Transverse colon (tissue), 4 donors: Measurements from ENCODE around the gene LARGE1. TPM values are rescaled to one million over a fixed set of nuclear protein-coding genes. Genes with fewer than 3 reads are reported as not detected.

Experiments used
- DNase-seq: peaks from one replicate; pipeline ENCODE4 v3.0.0-alpha.2; 2019
- H3K27ac ChIP-seq, 4 donors: fragments of 200-600 bp; sonication (generic); 2 replicates each; pipeline ENCODE4 v1.5.1; 2016 to 2018; ENCODE audit warnings: inconsistent platforms in 4 of 4
- H3K27me3 ChIP-seq: fragments of 200-600 bp; sonication (generic); 2 replicates; pipeline ENCODE4 v1.5.1; 2017; ENCODE audit warnings: inconsistent platforms
- H3K36me3 ChIP-seq, 4 donors: fragments of 200-600 bp; sonication (generic); 2 replicates each; pipeline ENCODE4 v1.5.1; 2017 to 2019; ENCODE audit warnings: inconsistent platforms in 4 of 4
- H3K4me1 ChIP-seq, 4 donors: fragments of 200-600 bp; sonication (generic); 2 replicates each; pipeline ENCODE4 v1.5.1; 2017 to 2020; ENCODE audit warnings: inconsistent platforms in 4 of 4
- H3K4me3 ChIP-seq, 4 donors: fragments of 200-600 bp; sonication (generic); 1 replicate in 1 of 4; 2 replicates in 3 of 4; pipeline versions ENCODE4 v1.5.1 to v1.6.1; 2017 to 2019; ENCODE audit warnings: inconsistent platforms in 4 of 4
- H3K9me3 ChIP-seq, 2 donors: fragments of 200-600 bp; sonication (generic); 2 replicates each; pipeline ENCODE4 v1.5.1; 2017 to 2019; ENCODE audit warnings: inconsistent platforms in 2 of 2
- EP300 ChIP-seq: sonication (generic); formaldehyde crosslinking; IDR thresholded peaks from one replicate; pipeline ENCODE4 v1.6.1; 2017; ENCODE audit warnings: antibody characterized with exemption, low read depth
- POLR2A ChIP-seq: fragments of 450-650 bp; IDR thresholded peaks from one replicate; pipeline ENCODE4 v1.6.1; 2016; ENCODE audit warnings: antibody characterized with exemption, mild to moderate bottlenecking, moderate library complexity
- POLR2AphosphoS5 ChIP-seq, 3 donors: sonication (generic); formaldehyde crosslinking; IDR thresholded peaks; one replicate each; pipeline ENCODE4 v1.6.1; 2016; ENCODE audit warnings: antibody characterized with exemption in 3 of 3
- WGBS, 2 donors: methylation state at CpG; one replicate each; pipeline ENCODE4 v1.1.5; 2018; ENCODE audit warnings: low coverage in 1 of 2; 5-methylcytosine and 5-hydroxymethylcytosine counted together
- in situ Hi-C, 4 donors: fragments of 200-750 bp; cut with MboI; loops; one replicate each; pipeline versions ENCODE4 v1.15.0 to v1.15.1; 2017; ENCODE audit warnings: low sequenced_read_pairs in 3 of 4, low pct_ligation_motif_present in 1 of 4, low pct_unique_long_range_greater_than_20kb in 1 of 4
- intact Hi-C: fragments of 100-400 bp; cut with DNase I; formaldehyde crosslinking; loops from one replicate; pipeline ENCODE4 v1.15.1; 2023; ENCODE audit warnings: low total_unique reads
- total RNA-seq, 4 donors: library from RNA; depleted of rRNA; stranded (reverse); fragments of >200 nt; gene quantifications; one replicate each; pipeline ENCODE4 v1.1.0, GENCODE V29; 2016
- TF ChIP-seq, protein P1 (sequence below), 5 experiments: fragments of 200-600 bp in 3 of 5; fragments of 450-650 bp in 2 of 5; sonication (generic) in 3 of 5; IDR thresholded peaks; 1 replicate in 2 of 5; 2 replicates in 3 of 5; pipeline ENCODE4 v1.5.1; 2016 to 2017; ENCODE audit warnings: antibody characterized with exemption in 5 of 5, inconsistent platforms in 3 of 5, mild to moderate bottlenecking in 2 of 5, moderate library complexity in 1 of 5

LARGE1 gene
- total RNA-seq, 4 donors from 2014 or later: 46.5 to 304 (median 80.5) TPM

DNA sequence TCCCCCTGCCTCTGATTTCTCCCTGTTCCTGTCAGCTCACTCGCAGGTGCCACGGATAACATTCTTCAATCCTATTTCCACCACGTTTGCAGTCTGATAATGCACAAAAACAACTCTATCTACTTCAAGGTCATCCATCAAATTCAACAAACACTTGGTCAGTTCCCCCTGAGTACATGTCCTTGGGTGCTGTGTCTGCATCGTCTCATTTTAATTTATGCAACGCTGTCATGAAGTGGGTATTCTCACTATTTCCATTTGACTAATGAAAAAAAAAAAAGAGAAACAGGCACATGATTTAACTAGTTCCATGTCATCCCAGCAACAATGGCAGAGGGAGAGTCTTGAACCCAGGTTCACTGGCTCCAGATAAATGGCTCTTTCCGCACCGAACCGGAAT, 262.6 kb downstream of the LARGE1 start:
- WGBS, 2 donors: 59 to 76% methylated on average over 2 to 8 of the region's 8 CpGs
- Histone ChIP-seq H3K27me3 (no peaks in the 10 kb centered on the region), H3K27ac (peak overlapping the region in 2 of 4 donors; percentile 42 to 45), H3K36me3 (no peaks in the 10 kb centered on the region), H3K9me3 (no peaks in the 10 kb centered on the region), H3K4me3 (no peak overlapping the region), H3K4me1 (peaks cover 0 to 16% (median 0%) of the 10 kb centered on the region in 4 donors)
- intact Hi-C loops: no loop called here
- DNase-seq: no peak
- no peak for TF ChIP-seq EP300
- TF ChIP-seq POLR2A: no peak
- TF ChIP-seq, protein P1, sequence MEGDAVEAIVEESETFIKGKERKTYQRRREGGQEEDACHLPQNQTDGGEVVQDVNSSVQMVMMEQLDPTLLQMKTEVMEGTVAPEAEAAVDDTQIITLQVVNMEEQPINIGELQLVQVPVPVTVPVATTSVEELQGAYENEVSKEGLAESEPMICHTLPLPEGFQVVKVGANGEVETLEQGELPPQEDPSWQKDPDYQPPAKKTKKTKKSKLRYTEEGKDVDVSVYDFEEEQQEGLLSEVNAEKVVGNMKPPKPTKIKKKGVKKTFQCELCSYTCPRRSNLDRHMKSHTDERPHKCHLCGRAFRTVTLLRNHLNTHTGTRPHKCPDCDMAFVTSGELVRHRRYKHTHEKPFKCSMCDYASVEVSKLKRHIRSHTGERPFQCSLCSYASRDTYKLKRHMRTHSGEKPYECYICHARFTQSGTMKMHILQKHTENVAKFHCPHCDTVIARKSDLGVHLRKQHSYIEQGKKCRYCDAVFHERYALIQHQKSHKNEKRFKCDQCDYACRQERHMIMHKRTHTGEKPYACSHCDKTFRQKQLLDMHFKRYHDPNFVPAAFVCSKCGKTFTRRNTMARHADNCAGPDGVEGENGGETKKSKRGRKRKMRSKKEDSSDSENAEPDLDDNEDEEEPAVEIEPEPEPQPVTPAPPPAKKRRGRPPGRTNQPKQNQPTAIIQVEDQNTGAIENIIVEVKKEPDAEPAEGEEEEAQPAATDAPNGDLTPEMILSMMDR (IDR thresholded peaks at IDR 0.05): no peak
- peak in 1 of 3 donors; percentile 34 for TF ChIP-seq POLR2AphosphoS5 (IDR thresholded peaks at IDR 0.05)
- in situ Hi-C loops: no loop called here

DNA sequence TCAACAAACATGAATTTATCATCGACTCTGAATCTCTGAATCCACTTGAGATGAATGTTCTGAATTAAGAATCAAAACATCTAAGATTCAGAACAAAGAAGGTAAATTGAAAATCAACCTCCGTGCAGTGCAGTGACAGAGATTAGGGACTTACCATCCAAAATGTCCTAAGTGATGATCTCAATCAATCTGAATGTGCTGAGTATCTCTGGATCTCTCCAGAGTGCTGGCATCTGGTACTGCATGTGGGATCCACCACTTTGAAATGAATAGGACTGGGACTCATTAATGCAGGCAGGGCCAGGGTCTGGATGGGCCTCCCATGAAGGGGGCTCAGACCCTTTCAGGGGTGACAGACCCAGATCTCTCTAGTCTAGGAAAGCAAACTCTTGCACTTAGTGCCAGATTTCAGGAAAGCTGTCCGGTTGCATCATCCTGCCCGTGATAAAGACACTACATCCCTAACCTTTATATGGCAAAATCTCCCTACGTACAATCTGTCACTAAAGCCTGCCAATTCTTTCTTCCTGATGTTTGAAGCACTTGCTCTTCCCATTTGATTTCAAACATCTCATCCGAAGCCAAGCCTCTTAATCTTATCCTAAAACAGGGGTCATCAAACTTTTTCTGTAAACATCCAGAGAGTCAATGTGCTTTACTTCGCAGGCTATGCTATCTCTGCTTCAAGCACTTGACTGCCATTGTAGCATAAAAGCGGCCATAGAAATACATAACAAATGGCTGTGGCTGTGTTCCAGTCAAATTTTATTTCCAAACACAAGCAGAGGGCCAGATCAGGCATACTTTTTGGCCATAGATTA, 263.3 kb downstream of the LARGE1 start:
- intact Hi-C loops: no loop called here
- 72 to 75% methylated on average over 4 to 8 of the region's 8 CpGs for WGBS, 2 donors
- no peak overlapping the region for H3K4me3 ChIP-seq
- peaks cover 0 to 16% (median 0%) of the 10 kb centered on the region in 4 donors for H3K4me1 ChIP-seq
- H3K27ac ChIP-seq: peak overlapping the region in 2 of 4 donors; percentile 42 to 45
- no peaks in the 10 kb centered on the region for H3K9me3 ChIP-seq
- in situ Hi-C loops: no loop called here
- no peaks in the 10 kb centered on the region for H3K36me3 ChIP-seq
- H3K27me3 ChIP-seq: no peaks in the 10 kb centered on the region
- TF ChIP-seq EP300 (no peak), POLR2A (no peak), POLR2AphosphoS5 (IDR thresholded peaks at IDR 0.05) (no peak)
- no peak for DNase-seq

DNA sequence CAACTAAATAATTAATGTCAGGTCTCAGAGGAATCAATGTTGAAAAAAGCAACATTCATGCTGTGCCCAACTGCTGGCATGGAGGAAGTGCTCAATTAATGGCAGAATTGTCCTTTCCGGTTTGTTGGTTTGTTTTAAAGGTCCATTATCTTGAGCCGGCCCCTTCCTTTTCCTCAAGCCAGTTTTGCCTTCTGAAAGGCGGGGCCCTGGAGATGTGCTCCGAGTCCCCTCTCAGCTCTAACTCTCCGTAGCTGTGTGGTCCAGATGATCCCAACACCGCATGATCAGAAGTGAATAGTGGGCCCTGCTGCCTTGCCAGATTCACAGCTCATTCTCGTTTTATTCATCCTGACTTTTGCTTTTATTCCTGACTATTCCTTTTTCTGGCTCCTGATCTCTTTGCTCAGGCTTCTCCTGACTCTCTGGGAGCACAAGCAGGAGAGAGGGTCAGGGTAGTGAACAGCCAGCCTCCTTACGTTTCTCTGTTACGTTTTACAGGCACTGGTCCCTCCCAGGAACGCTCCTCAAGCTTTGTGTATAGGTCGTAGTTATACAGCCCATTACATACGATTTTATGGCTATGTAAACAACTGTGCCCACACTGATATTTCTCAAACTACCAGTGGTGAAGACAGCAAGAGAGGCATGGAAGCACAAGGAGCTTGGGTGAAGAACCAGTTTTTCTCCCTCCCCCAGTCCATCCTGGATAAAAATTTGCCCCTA, 265.9 kb downstream of the LARGE1 start:
- TF ChIP-seq EP300 (no peak), POLR2A (no peak), POLR2AphosphoS5 (IDR thresholded peaks at IDR 0.05) (no peak)
- TF ChIP-seq, protein P1 (IDR thresholded peaks at IDR 0.05): no peak
- in situ Hi-C loops: no loop called here
- Histone ChIP-seq H3K4me1 (peaks cover 0 to 16% (median 0%) of the 10 kb centered on the region in 4 donors), H3K9me3 (no peaks in the 10 kb centered on the region), H3K4me3 (no peak overlapping the region), H3K27ac (peak overlapping the region in 2 of 4 donors; percentile 27 to 31), H3K36me3 (no peaks in the 10 kb centered on the region), H3K27me3 (no peaks in the 10 kb centered on the region)
- DNase-seq: peak; percentile 41
- intact Hi-C loops: no loop called here
- 29 to 37% methylated on average over 8 to 12 of the region's 12 CpGs for WGBS, 2 donors

DNA sequence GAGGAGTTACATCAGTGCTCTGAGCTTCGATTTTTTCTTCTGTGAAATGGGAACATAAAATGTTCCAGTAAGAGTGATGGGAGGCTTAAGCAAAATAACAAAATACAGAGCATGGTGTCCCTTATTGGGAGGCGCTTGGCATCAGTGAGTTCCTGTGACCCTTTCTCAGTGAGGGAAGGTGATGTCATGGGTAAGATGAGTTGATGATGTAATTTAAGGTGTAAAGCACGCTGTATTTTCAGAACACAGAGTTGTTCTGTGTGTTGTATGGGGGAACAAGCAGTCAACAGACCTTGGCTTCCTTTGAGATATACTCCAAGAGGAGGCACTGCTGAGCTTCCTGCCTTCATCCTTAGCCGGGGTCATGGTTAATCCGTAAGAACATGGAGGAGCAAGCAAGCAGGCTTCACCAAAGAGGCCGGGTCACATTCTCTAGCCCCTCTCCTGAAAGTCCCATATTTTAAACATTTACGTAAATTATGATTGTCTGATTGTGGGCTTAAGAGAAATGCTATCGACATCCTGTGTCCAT, 266.7 kb downstream of the LARGE1 start:
- TF ChIP-seq POLR2AphosphoS5 (IDR thresholded peaks at IDR 0.05): no peak
- TF ChIP-seq EP300: no peak
- TF ChIP-seq, protein P1 (IDR thresholded peaks at IDR 0.05): no peak
- no peak for TF ChIP-seq POLR2A
- Histone ChIP-seq H3K4me3 (no peak overlapping the region), H3K9me3 (no peaks in the 10 kb centered on the region), H3K27me3 (no peaks in the 10 kb centered on the region), H3K36me3 (no peaks in the 10 kb centered on the region), H3K27ac (no peak overlapping the region), H3K4me1 (peaks cover 0 to 16% (median 0%) of the 10 kb centered on the region in 4 donors)
- WGBS, 2 donors: 88 to 92% methylated on average over 6 to 8 of the region's 8 CpGs
- DNase-seq: no peak
- intact Hi-C loops (no loop called here), in situ Hi-C loops (no loop called here)
